ENCODE data around the gene MAP3K13.

The MAP3K13 gene

DNA sequence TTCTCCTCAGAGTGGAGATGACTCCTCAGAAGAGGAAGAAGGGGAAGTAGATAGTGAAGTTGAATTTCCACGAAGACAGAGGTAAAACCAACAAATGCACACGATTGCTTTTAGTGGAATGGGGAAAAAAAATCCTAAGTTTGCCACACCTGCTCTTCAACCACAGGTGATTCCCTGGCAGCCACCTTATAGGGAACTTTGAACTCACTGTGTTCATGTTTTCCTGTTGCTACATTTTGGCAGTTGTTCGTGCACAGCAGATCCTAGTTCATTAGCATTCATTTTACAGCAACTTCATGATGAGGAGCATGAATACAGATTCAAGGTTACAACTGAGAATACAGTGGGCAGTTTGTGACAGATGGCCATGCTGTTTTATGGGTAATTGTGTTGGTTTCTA, 114.4 kb downstream of the MAP3K13 start:
- CTCF ChIA-PET = no interaction called here
- TF ChIP-seq NFRKB (IDR thresholded peaks at IDR 0.05) = no peak
- TF ChIP-seq HDGF (IDR thresholded peaks at IDR 0.05; ENCODE audit: borderline replicate concordance) = no peak
- no peak for TF ChIP-seq BHLHE40 (IDR thresholded peaks at IDR 0.05; ENCODE audit: borderline replicate concordance)
- TF ChIP-seq FOXM1 (IDR thresholded peaks at IDR 0.05; ENCODE audit: borderline replicate concordance) = no peak
- no peak for TF ChIP-seq LEF1 (IDR thresholded peaks at IDR 0.05; ENCODE audit: borderline replicate concordance)
- no peak for TF ChIP-seq ZNF384 (IDR thresholded peaks at IDR 0.05)
- TF ChIP-seq SP1 (IDR thresholded peaks at IDR 0.05) = no peak
- no peak for TF ChIP-seq CTBP1 (IDR thresholded peaks at IDR 0.05; ENCODE audit: borderline replicate concordance)
- TF ChIP-seq, protein P1, sequence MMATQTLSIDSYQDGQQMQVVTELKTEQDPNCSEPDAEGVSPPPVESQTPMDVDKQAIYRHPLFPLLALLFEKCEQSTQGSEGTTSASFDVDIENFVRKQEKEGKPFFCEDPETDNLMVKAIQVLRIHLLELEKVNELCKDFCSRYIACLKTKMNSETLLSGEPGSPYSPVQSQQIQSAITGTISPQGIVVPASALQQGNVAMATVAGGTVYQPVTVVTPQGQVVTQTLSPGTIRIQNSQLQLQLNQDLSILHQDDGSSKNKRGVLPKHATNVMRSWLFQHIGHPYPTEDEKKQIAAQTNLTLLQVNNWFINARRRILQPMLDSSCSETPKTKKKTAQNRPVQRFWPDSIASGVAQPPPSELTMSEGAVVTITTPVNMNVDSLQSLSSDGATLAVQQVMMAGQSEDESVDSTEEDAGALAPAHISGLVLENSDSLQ (IDR thresholded peaks at IDR 0.05) = no peak
- TF ChIP-seq L3MBTL2 (conservative IDR thresholded peaks at IDR 0.05) = no peak
- DNase-seq (ENCODE audit: extremely low spot score) = no peak
- POLR2A ChIA-PET = no interaction called here

DNA sequence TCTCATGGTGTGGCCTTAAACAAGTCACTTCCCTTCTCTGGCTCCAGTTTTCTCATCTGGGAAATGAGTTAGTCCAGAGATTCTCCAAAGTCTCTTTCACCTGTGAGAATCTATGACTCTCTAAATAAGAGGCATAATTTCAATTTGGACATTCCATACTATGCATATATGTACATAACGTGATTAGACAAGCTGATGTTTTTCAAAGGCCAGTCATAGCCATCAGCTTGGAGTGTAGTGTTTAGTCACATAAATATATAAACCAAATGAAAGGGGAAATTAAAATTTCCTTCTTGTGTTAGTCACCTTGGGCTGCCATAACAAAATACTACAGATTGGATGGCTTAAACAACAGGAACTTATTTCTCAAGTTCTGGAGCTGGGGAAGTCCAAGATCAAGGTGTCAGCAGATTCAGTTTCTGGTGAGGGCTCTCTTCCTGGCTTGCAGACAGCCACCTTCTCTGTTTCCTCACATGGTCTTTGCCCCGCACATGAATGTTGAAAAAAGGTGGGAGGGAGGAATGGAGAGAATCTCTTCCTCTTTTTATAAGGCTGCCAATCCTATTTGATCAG, 116.5 kb downstream of the MAP3K13 start:
- no peak for DNase-seq (ENCODE audit: extremely low spot score)
- POLR2A ChIA-PET = no interaction called here
- CTCF ChIA-PET = interaction anchor here (1.2 kb wide), 1 partner anchor 19 kb away, joined by 4 read pairs; no protein-coding TSS in a partner anchor
- no peak for TF ChIP-seq ARNT (IDR thresholded peaks at IDR 0.05)
- no peak for TF ChIP-seq ELF4 (IDR thresholded peaks at IDR 0.05)
- no peak for TF ChIP-seq HDGF (IDR thresholded peaks at IDR 0.05; ENCODE audit: borderline replicate concordance)
- TF ChIP-seq ZNF384 (IDR thresholded peaks at IDR 0.05) = no peak
- no peak for TF ChIP-seq CTBP1 (IDR thresholded peaks at IDR 0.05; ENCODE audit: borderline replicate concordance)
- no peak for TF ChIP-seq SP1 (IDR thresholded peaks at IDR 0.05)
- TF ChIP-seq, protein P1 (IDR thresholded peaks at IDR 0.05) = no peak
- no peak for TF ChIP-seq TARDBP (IDR thresholded peaks at IDR 0.05)
- no peak for TF ChIP-seq LEF1 (IDR thresholded peaks at IDR 0.05; ENCODE audit: borderline replicate concordance)
- TF ChIP-seq L3MBTL2 (conservative IDR thresholded peaks at IDR 0.05) = no peak
- no peak for TF ChIP-seq NFRKB (IDR thresholded peaks at IDR 0.05)
- TF ChIP-seq FOXM1 (IDR thresholded peaks at IDR 0.05; ENCODE audit: borderline replicate concordance) = no peak

DNA sequence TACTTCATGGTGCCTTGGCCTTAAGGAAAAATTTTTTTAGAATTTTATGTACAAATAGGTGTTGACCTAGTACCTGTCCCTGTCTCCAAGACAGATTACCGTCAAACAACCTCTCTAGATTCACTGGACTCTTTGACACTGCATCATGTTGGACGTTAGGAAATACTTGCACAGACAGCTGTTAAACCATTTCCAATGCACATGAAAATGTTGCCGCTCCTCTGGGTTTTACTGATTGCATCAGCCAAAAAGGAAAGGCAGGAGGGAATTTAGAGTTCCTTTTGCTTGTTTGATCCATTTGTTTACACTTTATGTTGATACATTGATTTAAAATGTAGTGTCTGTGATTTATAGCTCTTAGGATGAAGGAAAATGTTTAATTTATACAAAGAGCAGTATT, 121.4 kb downstream of the MAP3K13 start:
- POLR2A ChIA-PET = no interaction called here
- TF ChIP-seq ZNF384 (IDR thresholded peaks at IDR 0.05) (no peak), SUZ12 (IDR thresholded peaks at IDR 0.05) (no peak), NFRKB (IDR thresholded peaks at IDR 0.05) (no peak), FOXK2 (IDR thresholded peaks at IDR 0.05) (no peak)
- CTCF ChIA-PET = no interaction called here
- DNase-seq (ENCODE audit: extremely low spot score) = no peak

DNA sequence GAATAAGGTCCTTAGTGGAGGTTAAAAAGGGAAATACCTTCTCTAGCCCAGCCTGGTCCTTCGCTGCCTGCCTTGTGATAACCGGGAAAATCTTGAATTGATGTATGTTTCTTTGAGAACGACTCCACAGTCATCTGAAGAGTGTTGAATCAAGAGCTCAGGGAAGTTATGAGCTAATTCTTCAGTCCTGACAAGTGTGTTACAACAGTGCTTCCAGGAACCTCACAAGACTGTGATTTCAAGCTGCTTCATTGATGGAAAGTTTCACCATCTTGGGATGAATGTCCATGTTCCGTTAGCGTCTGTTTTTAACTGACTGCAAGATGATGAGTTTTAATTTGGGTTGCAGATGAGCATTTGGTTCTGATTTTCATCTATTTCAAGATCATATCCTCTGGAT, 123.5 kb downstream of the MAP3K13 start:
- no peak for TF ChIP-seq BHLHE40 (IDR thresholded peaks at IDR 0.05; ENCODE audit: borderline replicate concordance)
- TF ChIP-seq SUZ12 (IDR thresholded peaks at IDR 0.05) = no peak
- TF ChIP-seq TARDBP (IDR thresholded peaks at IDR 0.05) = no peak
- no peak for TF ChIP-seq ZNF384 (IDR thresholded peaks at IDR 0.05)
- ChIA-PET POLR2A (no interaction called here), CTCF (no interaction called here)
- no peak for DNase-seq (ENCODE audit: extremely low spot score)

DNA sequence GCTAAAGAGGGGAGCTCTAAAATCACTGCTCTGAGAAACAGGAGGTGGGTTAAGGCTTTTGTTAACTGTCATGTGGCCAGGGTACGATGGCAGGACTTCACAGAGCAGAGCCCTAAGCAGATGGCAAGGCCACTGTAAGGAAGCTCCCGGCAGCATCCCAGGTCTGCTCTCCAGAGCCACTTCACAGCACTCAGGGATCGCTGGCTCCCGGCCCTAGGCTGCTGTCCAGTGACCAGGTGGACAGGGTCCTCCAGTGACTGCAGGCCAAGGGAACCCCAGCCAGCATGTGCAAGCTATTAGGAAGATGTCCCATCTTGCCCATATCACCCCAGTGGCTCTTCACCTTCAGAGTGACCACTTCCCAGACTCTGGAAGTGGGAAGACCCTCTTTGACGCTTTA, 125.5 kb downstream of the MAP3K13 start:
- no peak for DNase-seq (ENCODE audit: extremely low spot score)
- POLR2A ChIA-PET = no interaction called here
- TF ChIP-seq FOXK2 (IDR thresholded peaks at IDR 0.05) (no peak), BHLHE40 (IDR thresholded peaks at IDR 0.05; ENCODE audit: borderline replicate concordance) (no peak), FOXM1 (IDR thresholded peaks at IDR 0.05; ENCODE audit: borderline replicate concordance) (no peak), L3MBTL2 (conservative IDR thresholded peaks at IDR 0.05) (no peak), NFRKB (IDR thresholded peaks at IDR 0.05) (no peak), LEF1 (IDR thresholded peaks at IDR 0.05; ENCODE audit: borderline replicate concordance) (no peak), SUZ12 (IDR thresholded peaks at IDR 0.05) (no peak), ARNT (IDR thresholded peaks at IDR 0.05) (no peak), ZNF384 (IDR thresholded peaks at IDR 0.05) (no peak), SP1 (IDR thresholded peaks at IDR 0.05) (no peak), ELF4 (IDR thresholded peaks at IDR 0.05) (no peak), TARDBP (IDR thresholded peaks at IDR 0.05) (no peak), FOXA1 (IDR thresholded peaks at IDR 0.05) (no peak), CTBP1 (IDR thresholded peaks at IDR 0.05; ENCODE audit: borderline replicate concordance) (no peak), HDGF (IDR thresholded peaks at IDR 0.05; ENCODE audit: borderline replicate concordance) (no peak)
- TF ChIP-seq, protein P1 (IDR thresholded peaks at IDR 0.05) = no peak
- CTCF ChIA-PET = no interaction called here

DNA sequence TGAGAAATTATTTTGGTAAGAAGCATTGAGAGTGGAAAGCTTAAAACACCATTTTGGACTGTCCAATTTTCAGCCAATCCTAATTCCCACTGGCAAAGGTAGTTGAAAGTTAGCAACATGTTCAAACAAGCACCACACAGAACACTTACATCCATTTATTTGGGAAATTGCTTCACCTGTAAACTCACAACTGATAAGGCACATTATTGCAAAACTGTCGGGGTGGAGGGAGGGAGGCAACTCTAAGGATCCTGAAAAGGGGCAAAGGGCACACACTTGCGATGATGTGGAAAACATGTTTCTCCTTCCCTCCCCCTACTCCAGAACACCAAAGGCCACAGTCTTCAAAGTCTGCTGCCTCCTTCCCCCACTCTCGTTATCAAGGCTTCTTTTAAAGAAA, 126.5 kb downstream of the MAP3K13 start:
- ChIA-PET POLR2A (interaction anchor here (1.4 kb wide), 1 partner anchor 97 kb away, joined by 3 read pairs; the partner anchor contains the start of gene SENP2), CTCF (no interaction called here)
- no peak for TF ChIP-seq SUZ12 (IDR thresholded peaks at IDR 0.05)
- no peak for TF ChIP-seq LEF1 (IDR thresholded peaks at IDR 0.05; ENCODE audit: borderline replicate concordance)
- no peak for TF ChIP-seq FOXK2 (IDR thresholded peaks at IDR 0.05)
- TF ChIP-seq ELF4 (IDR thresholded peaks at IDR 0.05) = no peak
- no peak for TF ChIP-seq BHLHE40 (IDR thresholded peaks at IDR 0.05; ENCODE audit: borderline replicate concordance)
- TF ChIP-seq HDGF (IDR thresholded peaks at IDR 0.05; ENCODE audit: borderline replicate concordance) = no peak
- TF ChIP-seq CTBP1 (IDR thresholded peaks at IDR 0.05; ENCODE audit: borderline replicate concordance) = no peak
- TF ChIP-seq SP1 (IDR thresholded peaks at IDR 0.05) = no peak
- no peak for TF ChIP-seq FOXM1 (IDR thresholded peaks at IDR 0.05; ENCODE audit: borderline replicate concordance)
- no peak for DNase-seq (ENCODE audit: extremely low spot score)

Measured in HEK293T (cell line).